GM12874 (cell line): ENCODE results near the gene KLHDC4.

ENCODE experiments used
- CTCF ChIP-seq: IDR thresholded peaks from 2 replicates; pipeline ENCODE4 v1.5.1; 2011; ENCODE audit warnings: low read depth, mild to moderate bottlenecking, control low read depth, low read length, moderate library complexity; ENCODE audit not compliant: insufficient read depth

KLHDC4 gene

DNA sequence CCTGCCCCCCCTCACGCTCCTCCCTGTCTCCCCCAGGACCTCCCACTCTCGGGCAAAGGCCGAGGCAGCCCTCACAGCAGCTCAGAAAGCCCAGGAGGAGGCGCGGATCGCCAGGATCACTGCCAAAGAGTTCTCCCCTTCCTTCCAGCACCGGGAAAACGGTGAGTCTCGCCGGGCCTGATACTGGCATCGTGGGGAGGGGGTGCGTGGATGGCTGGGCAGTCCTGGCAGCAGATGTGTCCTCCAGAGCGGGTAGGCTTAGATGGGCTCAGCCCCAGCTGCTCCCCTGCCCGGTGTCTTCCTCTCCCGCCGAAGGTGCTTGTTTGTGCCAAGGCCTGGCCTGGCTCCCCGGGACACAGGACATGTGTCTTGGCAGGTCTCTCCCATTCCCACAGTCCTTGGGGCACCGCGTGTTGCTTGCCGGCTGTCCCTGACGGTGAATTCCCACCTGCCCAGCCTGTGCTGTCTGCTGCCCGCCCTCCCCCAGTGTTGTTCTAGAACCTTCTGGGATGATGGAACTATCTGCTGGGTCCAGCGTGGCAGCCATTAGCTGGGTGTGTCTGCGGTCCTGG lies 81.6 kb downstream of the KLHDC4 start:
- TF ChIP-seq CTCF, result no peak

DNA sequence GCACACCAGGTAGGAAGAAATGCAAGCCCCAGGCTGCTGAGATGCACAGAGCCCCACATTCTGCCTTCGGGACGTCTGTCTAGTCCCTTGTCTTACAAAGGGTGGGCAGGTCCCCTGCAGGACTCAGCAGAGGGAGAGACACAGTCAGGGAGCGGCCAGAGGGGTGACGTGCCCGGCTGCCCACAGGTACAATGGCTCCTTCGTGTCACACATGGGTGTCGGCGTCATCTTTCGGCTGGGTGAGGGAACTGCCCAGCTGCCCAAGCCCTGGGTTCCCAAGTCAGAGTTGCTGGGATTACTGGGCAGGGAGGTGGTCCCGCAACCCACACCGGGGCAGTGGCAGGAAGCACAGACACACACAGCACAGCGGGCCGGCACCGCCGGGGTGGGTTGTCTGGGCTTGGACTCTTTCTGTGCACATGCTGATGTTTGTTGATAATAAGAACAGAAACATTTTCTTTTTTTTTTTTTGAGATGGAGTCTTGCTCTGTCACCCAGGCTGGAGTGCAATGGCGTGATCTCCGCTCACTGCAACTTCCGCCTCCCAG lies 82.9 kb downstream of the KLHDC4 start:
- TF ChIP-seq CTCF, result no peak

DNA sequence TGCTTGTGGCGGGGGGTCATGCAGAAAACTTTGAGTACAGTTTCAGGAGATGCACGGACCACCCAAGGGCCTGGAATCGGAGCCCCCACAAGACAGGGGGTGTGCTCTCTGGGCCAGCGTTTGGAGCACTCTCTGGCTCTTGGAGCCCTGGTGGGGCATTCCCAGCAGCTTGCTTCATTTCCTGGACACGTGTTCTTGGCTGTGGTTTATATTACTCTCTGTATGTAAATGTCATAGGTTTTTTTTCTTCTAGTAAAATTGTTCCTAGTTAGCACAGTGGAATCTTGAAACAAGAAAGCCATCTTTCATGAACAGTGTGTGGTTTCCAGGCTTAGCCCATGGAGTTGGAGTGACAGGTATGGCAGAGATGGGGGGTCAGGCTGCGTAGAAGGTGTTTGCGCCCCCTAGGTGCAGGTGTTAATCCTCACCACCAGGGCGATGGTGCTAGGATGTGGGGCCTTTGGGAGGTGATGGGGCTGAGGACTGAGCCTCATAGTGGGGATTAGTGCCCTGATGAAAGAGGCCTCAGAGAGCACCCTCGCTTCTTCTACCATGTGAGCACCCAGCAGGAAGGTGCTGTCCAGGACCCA lies 83.7 kb downstream of the KLHDC4 start:
- peak; percentile 53 for TF ChIP-seq CTCF

- TF ChIP-seq CTCF, result no peak
Observed at GRCh38 chr16:87680272-87680644, 85.5 kb downstream of the KLHDC4 start.

DNA sequence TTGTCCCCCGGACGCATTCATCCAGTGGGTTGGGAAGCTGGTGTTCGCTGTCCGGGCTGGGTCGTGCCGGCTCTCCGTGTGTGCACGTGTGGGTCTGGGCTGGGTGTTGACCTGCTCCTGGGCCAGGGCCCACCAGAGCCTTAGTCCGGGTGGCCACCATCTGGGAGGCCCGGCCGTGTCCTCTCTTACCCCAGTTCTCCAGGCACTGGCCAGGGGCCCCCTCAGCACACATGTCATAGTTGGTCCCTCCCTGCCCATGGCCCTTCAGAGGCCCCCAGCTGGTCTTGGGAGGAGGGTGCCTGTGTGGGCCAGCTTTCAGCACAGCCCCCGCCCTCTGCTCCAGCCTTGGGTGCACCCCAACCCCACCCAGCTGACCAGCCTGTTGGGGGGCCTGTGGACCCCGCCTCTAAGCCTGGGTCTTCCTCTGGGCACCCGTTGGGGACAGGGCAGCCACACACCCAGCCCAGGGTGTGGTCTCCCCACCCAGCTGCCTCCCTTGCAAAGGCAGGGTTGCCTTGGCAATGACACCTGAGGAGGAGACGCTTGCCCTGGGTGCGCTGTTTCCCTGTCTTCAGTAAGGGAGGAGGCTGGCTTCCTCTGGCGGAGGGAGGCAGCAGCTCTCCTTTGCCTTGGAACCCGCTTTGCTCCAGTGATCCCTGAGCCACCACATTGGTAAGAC lies 86.1 kb downstream of the KLHDC4 start:
- no peak for TF ChIP-seq CTCF

DNA sequence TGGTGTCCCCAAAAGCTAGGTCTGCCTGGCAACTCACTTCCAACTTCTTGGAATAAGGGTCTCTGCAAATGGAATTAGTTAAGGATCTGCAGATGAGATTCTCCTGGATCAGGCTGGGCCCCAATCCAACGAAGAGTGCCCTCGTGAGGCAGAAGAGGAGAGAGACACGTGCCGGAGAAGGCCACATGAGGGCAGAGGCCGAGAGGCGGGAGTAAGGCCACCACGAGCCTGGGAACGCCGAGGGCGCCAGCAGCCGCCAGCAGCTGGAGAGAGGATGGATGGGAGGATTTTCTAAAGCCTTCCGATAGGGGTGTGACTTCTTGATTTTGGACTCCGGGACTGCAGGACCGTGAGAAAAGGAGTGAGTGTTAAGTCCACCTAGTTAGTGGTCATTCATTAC lies 87.2 kb downstream of the KLHDC4 start:
- no peak for TF ChIP-seq CTCF

DNA sequence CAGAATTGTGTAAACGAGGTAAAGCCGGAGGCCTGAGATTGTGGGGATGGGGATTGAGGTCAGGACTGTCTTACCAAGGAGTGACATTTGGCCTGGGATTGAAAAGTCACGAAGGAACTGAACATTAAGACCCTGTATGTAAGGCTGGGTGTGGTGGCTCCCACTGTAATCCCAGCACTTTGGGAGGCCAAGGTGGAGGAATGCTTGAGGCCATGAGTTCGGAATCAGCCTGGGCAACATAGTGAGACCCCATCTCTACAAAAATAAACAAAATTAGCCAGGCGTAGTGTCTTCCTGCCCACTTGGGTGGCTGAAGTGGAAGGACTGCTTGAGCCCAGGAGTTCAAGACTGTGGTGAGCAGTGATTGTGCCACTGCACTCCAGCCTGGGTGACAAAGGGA lies 88.0 kb downstream of the KLHDC4 start:
- no peak for TF ChIP-seq CTCF
